ENCODE results near the gene LRP6.
"Not testable (repeated sequence)": the region's sequence is repeated elsewhere in the genome, so short reads cannot be mapped to it uniquely, and the experiment has no call there.

The LRP6 gene

GRCh38 chr12:12266873-12267741 lies at the start of gene LRP6:
Gene LRP6, minus strand, starts transcription at chr12:12267044. Its CDS starts 309 bp downstream, at chr12:12266735.
- DNase-seq, result peak; percentile 99

GRCh38 chr12:12315838-12316237 lies 49.0 kb upstream of the LRP6 start:
- DNase-seq, result no peak

GRCh38 chr12:12310695-12311094 lies 43.9 kb upstream of the LRP6 start:
- not testable (repeated sequence) for DNase-seq

- no peak for DNase-seq
Observed at GRCh38 chr12:12305568-12306300, 38.9 kb upstream of the LRP6 start.

GRCh38 chr12:12302976-12303375 lies 36.1 kb upstream of the LRP6 start:
- DNase-seq, result no peak

- no peak for DNase-seq
Observed at GRCh38 chr12:12301122-12301521, 34.3 kb upstream of the LRP6 start.

GRCh38 chr12:12297201-12297830 lies 30.5 kb upstream of the LRP6 start:
- DNase-seq, result no peak

- no peak for DNase-seq
Observed at GRCh38 chr12:12294215-12295005, 27.6 kb upstream of the LRP6 start.

- DNase-seq, result no peak
Observed at GRCh38 chr12:12290206-12290605, 23.4 kb upstream of the LRP6 start.

- DNase-seq, result no peak
Observed at GRCh38 chr12:12286441-12286840, 19.6 kb upstream of the LRP6 start.

- DNase-seq, result no peak
Observed at GRCh38 chr12:12282761-12283425, 16.0 kb upstream of the LRP6 start.

GRCh38 chr12:12282202-12282601 lies 15.4 kb upstream of the LRP6 start:
- DNase-seq, result no peak

- DNase-seq, result no peak
Observed at GRCh38 chr12:12281134-12281533, 14.3 kb upstream of the LRP6 start.

- DNase-seq, result no peak
Observed at GRCh38 chr12:12278899-12279298, 12.1 kb upstream of the LRP6 start.

GRCh38 chr12:12275874-12276273 lies 9.0 kb upstream of the LRP6 start:
- DNase-seq, result peak; percentile 31

GRCh38 chr12:12273291-12273957 lies 6.6 kb upstream of the LRP6 start:
- no peak for DNase-seq

- DNase-seq, result no peak
Observed at GRCh38 chr12:12272869-12273268, 6.0 kb upstream of the LRP6 start.

GRCh38 chr12:12270226-12270625 lies 3.4 kb upstream of the LRP6 start:
- no peak for DNase-seq

GRCh38 chr12:12267742-12268200 lies 927 bp upstream of the LRP6 start:
- DNase-seq, result peak; percentile 75

GRCh38 chr12:12266389-12266872 lies 413 bp downstream of the LRP6 start:
- peak; percentile 81 for DNase-seq
